22Rv1 (cell line): ENCODE data around the gene MAP3K3.

Experiments used
- ZFX ChIP-seq: fragments of 450-650 bp; IDR thresholded peaks from 2 replicates; pipeline ENCODE4 v1.6.1; 2017; ENCODE audit warnings: antibody characterized with exemption, borderline replicate concordance
- TF ChIP-seq, protein P1 (sequence below): fragments of 450-650 bp; IDR thresholded peaks from 2 replicates; pipeline ENCODE4 v1.5.1; 2017; ENCODE audit warnings: mild to moderate bottlenecking

DNA sequence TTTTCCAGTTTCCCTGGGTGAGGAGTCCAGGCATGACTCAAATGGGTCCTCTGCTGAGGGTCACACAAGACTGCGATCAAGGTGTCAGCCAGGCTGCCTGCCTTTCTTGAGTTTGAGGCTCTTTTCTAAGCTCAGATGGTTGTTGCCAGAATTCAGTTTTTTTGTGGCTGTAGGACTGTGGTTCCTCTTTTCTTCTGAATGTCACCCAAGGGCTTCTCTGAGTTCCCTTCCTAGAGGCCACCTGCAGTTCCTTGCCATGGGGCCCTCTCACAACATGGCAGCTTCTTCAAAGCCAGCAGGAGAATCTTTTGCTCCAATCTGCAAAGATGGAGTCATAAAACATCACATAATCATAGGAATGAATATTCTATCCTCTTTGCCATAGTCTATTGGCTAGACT lies 60.2 kb downstream of the MAP3K3 start:
- TF ChIP-seq, protein P1, sequence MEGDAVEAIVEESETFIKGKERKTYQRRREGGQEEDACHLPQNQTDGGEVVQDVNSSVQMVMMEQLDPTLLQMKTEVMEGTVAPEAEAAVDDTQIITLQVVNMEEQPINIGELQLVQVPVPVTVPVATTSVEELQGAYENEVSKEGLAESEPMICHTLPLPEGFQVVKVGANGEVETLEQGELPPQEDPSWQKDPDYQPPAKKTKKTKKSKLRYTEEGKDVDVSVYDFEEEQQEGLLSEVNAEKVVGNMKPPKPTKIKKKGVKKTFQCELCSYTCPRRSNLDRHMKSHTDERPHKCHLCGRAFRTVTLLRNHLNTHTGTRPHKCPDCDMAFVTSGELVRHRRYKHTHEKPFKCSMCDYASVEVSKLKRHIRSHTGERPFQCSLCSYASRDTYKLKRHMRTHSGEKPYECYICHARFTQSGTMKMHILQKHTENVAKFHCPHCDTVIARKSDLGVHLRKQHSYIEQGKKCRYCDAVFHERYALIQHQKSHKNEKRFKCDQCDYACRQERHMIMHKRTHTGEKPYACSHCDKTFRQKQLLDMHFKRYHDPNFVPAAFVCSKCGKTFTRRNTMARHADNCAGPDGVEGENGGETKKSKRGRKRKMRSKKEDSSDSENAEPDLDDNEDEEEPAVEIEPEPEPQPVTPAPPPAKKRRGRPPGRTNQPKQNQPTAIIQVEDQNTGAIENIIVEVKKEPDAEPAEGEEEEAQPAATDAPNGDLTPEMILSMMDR, result no peak
- no peak for TF ChIP-seq ZFX
